GM18511 (cell line): ENCODE data around the gene APBA2.
"Not testable (repeated sequence)": the region's sequence is repeated elsewhere in the genome, so short reads cannot be mapped to it uniquely, and the experiment has no call there.

Experiments
- ATAC-seq: cut with Tn5 transposase; IDR thresholded peaks from one replicate; pipeline ENCODE4 v1.9.1; 2021; ENCODE audit warnings: mild to moderate bottlenecking, moderate library complexity; ENCODE audit not compliant: unreplicated experiment

APBA2 gene

DNA sequence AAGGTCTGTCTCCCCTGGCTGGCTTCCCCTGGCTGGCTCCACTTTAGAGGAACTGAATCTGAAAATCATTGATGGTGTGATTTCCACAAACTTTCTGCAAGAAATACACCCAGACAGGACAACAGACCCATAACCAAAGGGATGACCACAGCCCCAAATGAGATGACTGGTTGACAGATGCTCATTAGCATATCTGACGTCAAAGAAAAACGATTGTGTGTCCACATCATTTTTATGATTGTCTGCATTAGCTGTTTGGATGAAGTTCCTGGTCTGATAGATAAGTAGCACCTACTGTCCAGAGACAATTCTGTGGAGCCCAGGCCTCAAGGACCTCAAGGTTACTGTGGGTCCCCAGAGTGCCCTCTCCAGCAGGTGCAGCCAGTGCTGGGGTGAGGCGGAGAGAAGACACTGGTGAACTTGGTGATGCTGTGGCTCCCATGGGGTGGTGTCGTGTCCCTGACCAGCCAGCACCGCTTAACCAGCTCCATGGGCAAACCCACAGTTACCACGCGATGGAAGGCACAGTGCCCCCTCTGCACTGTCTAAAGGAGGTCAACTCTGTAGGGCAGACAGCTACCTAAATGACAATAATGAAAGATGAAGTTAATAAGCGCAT lies 256.5 kb downstream of the APBA2 start:
- ATAC-seq = peak; percentile 47

DNA sequence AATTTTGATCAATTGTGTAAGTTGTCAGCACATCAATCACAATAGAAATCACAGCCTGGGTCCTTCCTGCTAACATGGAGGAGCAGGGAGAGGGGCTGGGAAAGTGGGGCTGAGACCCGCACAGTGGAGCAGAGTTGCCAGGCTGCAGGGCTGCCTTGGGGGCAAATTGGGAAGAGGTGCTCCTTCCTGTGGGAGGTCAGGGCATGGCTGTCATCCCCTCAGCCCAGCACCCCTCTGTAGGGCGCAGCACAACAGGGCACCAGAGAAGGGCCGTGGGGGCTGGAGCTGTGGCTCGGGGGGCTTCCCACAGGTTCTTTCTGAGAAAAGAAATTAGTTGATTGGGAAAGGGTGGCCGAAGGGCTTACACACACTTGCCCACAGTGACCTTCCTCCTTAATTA lies 257.5 kb downstream of the APBA2 start:
- ATAC-seq = no peak

DNA sequence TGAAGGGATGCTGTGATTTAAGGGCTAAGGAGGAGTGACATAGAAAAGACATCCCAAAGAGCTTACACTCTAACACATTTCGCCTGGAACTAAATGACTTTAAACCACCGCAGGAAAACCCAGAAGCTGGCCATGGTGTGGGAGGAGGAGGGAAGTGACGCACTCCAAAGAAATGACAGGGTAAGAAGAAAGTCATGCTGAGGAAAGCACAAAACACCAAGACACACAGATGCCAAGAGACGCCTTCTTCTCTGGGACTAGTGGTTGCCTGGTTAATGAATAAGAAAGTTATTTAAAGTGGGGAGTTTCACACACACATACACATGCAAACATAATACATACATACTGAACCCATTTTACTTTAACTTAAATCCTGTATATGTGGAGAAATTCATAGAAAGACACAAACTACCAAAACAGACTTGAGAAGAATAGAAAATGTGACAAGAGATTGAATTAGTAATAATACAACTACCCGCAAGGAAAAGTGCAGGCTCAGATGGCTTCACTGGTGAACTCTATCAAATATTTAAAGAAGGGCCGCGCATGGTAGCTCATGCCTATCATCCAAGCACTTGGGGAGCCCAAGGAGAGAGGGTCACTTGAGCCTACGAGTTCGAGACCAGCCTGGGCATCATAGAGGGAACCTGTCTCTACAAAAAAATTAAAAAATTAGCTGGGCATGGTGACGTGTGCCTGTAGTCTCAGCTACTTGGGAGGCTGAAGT lies 258.3 kb downstream of the APBA2 start:
- no peak for ATAC-seq

DNA sequence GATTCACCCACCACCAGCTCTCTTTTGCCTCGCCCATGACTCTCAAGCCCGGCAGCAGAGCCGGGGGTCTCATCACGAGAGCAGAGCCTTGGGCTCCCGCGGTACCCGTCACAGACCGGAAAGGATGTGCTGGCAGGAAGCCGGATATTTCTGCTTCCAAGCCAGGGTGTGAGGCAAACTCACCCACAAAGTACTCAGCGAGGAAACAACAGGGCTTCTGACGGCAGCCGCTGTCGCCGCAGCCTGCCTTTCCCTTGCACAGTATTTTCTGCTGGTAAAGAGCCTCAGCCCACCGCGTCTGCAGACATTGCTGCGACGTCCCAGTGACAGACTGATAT lies 263.9 kb downstream of the APBA2 start:
- no peak for ATAC-seq

DNA sequence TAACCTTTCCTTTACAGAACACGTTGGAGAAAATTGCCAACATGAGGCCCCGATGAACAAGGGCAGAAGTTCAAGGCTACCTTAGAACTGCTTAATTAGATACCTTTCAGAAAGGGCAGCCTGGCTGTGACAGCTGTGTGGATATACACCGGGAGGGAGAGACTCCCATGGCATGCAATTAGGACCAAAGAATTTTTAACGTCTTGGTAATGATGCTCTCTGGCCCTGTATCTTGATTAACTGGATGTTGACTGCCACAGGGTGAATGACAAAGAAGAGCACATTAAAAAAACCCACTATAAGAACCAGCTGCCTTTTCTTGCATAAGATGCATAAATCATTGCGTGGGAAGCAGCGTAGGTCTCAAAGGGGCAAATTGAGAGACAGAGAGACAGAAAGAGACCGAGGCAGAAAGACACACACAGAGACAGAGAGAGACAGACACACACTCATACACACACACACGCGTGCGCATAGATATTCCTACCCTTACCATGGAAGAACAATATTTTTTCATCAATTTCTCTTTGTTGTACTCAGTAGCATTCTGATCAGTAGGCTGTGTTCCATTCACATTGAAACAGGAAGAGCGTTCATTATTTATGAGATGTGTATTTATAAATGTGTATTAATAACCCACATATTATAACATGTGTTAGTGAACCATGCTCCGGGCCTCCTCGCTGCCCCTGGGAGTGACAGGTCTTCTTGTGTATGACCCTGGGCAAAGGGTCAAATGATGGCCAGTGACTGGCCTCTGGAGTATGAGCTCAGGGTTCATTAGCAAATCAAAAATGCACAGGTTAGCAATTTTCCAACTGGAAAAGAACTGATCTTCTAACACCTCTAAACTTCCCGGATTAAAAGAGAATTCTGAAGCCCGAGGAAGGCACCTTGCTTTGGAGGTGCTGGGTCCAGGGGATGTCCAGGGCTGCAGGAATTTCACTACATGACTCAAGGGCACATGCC lies 265.0 kb downstream of the APBA2 start:
- ATAC-seq = no peak

DNA sequence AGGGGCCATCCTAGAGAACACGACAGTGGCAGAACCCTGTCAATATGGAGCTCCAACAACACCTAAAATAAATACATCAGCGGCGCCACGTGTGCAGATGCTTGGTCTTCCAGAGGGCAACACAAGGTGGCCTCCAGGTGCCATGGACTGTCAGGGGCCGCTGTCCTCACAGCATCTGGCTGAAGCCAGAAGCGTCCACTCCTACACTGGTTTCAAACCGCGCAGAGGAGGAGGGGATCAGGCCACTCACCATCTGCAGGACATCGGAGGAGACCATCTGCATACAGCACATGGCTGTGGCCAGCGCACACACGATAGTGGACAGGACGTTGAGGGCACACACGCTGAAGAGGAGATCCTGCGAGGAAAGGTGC lies 265.7 kb downstream of the APBA2 start:
- no peak for ATAC-seq

DNA sequence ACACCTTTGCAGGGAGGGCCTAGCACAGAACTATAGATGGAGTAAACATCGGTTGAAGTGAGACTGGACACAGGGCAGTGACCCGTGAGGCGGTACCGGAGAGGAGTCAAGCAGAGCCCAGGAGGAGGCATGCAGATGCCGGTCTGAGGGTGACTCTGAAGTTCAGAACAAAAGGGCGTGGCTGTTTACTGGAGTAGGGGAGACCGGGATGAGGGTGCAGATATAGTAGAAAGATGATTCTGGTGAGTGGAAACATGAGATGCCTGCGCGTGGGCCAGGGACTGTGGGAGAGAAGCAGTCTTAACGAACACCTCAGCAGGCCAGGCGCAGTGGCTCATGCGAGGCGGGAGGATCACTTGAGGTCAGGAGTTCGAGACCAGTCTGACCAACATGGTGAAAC lies 270.7 kb downstream of the APBA2 start:
- no peak for ATAC-seq

DNA sequence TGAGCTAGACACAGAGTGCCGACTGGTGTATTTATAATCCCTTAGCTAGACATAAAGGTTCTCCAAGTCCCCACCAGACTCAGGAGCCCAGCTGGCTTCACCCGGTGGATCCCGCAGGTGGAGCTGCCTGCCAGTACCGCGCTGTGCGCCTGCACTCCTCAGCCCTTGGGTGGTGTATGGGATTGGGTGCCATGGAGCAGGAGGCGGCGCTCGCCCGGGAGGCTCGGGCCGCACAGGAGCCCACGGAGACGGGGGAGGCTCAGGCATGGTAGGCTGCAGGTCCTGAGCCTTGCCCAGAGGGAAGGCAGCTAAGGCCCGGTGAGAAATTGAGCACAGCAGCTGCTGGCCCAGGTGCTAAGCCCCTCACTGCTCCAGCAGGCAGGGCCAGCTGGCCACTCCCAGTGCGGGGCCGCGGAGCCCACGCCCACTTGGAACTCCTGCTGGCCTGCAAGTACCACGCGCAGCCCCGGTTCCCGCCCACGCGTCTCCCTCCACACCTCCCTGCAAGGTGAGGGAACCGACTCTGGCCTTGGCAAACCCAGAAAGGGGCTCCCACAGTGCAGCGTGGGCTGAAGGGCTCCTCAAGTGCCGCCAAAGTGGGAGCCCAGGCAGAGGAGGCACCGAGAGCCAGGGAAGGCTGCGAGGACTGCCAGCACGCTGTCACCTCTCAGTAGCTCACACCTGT lies 274.1 kb downstream of the APBA2 start:
- ATAC-seq = no peak

DNA sequence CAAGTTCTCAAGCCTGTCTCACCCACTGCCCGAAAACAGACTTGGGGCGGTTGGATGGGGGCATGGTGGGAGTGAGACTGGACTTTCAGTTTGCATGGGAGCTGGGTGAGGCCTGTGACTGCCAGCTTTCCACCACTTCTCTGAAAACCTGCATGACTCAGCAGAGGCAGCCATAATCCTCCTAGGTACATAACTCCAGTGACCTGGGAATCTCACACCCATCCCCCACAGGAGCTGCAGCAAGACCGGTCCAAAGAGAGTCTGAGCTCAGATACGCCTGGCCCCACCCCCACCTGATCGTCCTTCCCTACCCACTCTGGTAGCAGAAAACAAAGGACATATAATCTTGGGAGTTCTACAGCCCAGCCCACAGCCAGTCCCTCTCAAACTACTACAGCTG lies 276.6 kb downstream of the APBA2 start:
- ATAC-seq = no peak

DNA sequence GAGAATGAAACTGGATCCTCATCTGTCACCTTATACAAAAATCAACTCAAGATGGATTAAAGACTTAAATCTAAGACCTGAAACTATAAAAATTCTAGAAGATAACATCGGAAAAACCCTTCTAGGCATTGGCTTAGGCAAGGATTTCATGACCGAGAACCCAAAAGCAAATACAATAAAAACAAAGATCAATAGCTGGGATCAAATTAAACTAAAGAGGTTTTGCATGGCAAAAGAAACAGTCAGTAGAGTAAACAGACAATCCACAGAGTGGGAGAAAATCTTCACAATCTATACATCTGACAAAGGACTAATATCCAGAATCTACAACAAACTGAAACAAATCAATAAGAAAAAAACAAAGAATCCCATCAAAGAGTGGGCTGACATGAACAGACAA lies 281.3 kb downstream of the APBA2 start:
- ATAC-seq = not testable (repeated sequence)
